CD4-positive, alpha-beta T cell (primary cell): Measurements from ENCODE around the gene DRD3. TPM values are rescaled to one million over a fixed set of nuclear protein-coding genes. Genes with fewer than 3 reads are reported as not detected.

Source experiments
- ATAC-seq: fragments of 200-7000 bp; cut with Tn5 transposase; one replicate; pipeline ENCODE4 v1.10.0; 2022; ENCODE audit warnings: mild to moderate bottlenecking; ENCODE audit not compliant: poor library complexity
- CTCF ChIA-PET: fragments of 350-600 bp; sonication (Branson Sonifier 250); formaldehyde crosslinking; loops from one replicate; lab custom pipeline; 2021; ENCODE audit warnings: antibody characterized with exemption, inconsistent platforms; lab: Charles Lee
- POLR2A ChIA-PET: fragments of 350-600 bp; sonication (Branson Sonifier 250); formaldehyde crosslinking; loops from one replicate; lab custom pipeline; 2021; ENCODE audit warnings: antibody characterized with exemption, inconsistent platforms; lab: Charles Lee
- DNase-seq, 14 experiments: peaks; one replicate each; pipeline ENCODE4 v3.0.0-alpha.2; 2013 to 2020; ENCODE audit warnings: mixed read lengths in 2 of 14
- H3K27ac ChIP-seq, 2 donors: one replicate each; pipeline versions ENCODE4 v1.5.1 to v1.7.0; 2013; ENCODE audit warnings: low read length in 2 of 2, low read depth in 1 of 2, mild to moderate bottlenecking in 1 of 2
- H3K27me3 ChIP-seq, 2 experiments: 1 replicate in 1 of 2; 2 replicates in 1 of 2; pipeline versions ENCODE4 v1.6.1 to v1.7.0; 2013; ENCODE audit warnings: low read length in 2 of 2, control low read depth in 1 of 2, mild to moderate bottlenecking in 1 of 2, moderate library complexity in 1 of 2; ENCODE audit not compliant: insufficient read depth in 2 of 2, control insufficient read depth in 1 of 2
- H3K36me3 ChIP-seq: one replicate; pipeline ENCODE4 v1.6.1; 2013; ENCODE audit warnings: low read length, control low read depth; ENCODE audit not compliant: insufficient read depth
- H3K4me1 ChIP-seq: one replicate; pipeline ENCODE4 v1.6.1; 2013; ENCODE audit warnings: low read length, control low read depth; ENCODE audit not compliant: insufficient read depth
- H3K4me3 ChIP-seq: one replicate; pipeline ENCODE4 v1.5.1; 2013; ENCODE audit warnings: mild to moderate bottlenecking, low read length, moderate library complexity
- H3K9me3 ChIP-seq, 2 experiments: 1 replicate in 1 of 2; 2 replicates in 1 of 2; pipeline versions ENCODE4 v1.6.1 to v1.7.0; 2013; ENCODE audit warnings: low read length in 2 of 2, mild to moderate bottlenecking in 2 of 2, control low read depth in 1 of 2, moderate library complexity in 1 of 2; ENCODE audit not compliant: control insufficient read depth in 1 of 2, insufficient read depth in 1 of 2
- H3K27ac Mint-ChIP-seq: one replicate; pipeline ENCODE4 v1.8.0; 2020; ENCODE audit warnings: mixed read lengths
- H3K27me3 Mint-ChIP-seq: one replicate; pipeline ENCODE4 v1.8.0; 2021; ENCODE audit warnings: mixed read lengths
- H3K36me3 Mint-ChIP-seq: one replicate; pipeline ENCODE4 v1.8.0; 2021; ENCODE audit warnings: low read depth, mixed read lengths
- H3K4me1 Mint-ChIP-seq: one replicate; pipeline ENCODE4 v1.8.0; 2021; ENCODE audit warnings: low read depth, mixed read lengths
- H3K4me3 Mint-ChIP-seq: one replicate; pipeline ENCODE4 v1.8.0; 2020; ENCODE audit warnings: mild to moderate bottlenecking, mixed read lengths
- H3K9me3 Mint-ChIP-seq: one replicate; pipeline ENCODE4 v1.8.0; 2020; ENCODE audit warnings: mixed read lengths
- CTCF ChIP-seq: fragments of 200-600 bp; IDR thresholded peaks from one replicate; pipeline ENCODE4 v1.8.0; 2022; ENCODE audit warnings: antibody characterized with exemption, mild to moderate bottlenecking
- intact Hi-C, 2 experiments: fragments of 100-400 bp; cut with DNase I in 1 of 2; cut with micrococcal nuclease in 1 of 2; formaldehyde crosslinking; loops; one replicate each; pipeline versions ENCODE4 v1.15.1 to v1.9.0; 2023 to 2025; cut with DNase I, micrococcal nuclease
- total RNA-seq, 174 experiments: library from RNA in 2 of 174; stranded (reverse) in 2 of 174; gene quantifications; one replicate each; pipeline ENCODE4 v1.2.3 and lab custom pipeline; 2021 to 2026

Gene DRD3
- total RNA-seq, 2 experiments from 2014 or later = not detected

- intact Hi-C loops = loop anchor here (2.0 to 10.0 kb wide), 2 partner anchors 425 to 1657 kb away; no protein-coding TSS in a partner anchor
- no peaks in the 10 kb centered on the region for H3K27me3 Mint-ChIP-seq
- Histone ChIP-seq H3K27ac (no peak overlapping the region), H3K4me3 (no peak overlapping the region), H3K4me1 (peaks cover 7% of the 10 kb centered on the region), H3K27me3 (peaks cover 0 to 2% of the 10 kb centered on the region in 2 experiments), H3K36me3 (no peaks in the 10 kb centered on the region), H3K9me3 (no peaks in the 10 kb centered on the region)
- DNase-seq (no peak), ATAC-seq (no peak)
- H3K27ac Mint-ChIP-seq = no peak overlapping the region
- no peaks in the 10 kb centered on the region for H3K36me3 Mint-ChIP-seq
- ChIA-PET POLR2A (no interaction called here), CTCF (no interaction called here)
- peaks cover 5% of the 10 kb centered on the region for H3K4me1 Mint-ChIP-seq
- no peak overlapping the region for H3K4me3 Mint-ChIP-seq
- TF ChIP-seq CTCF = no peak
- H3K9me3 Mint-ChIP-seq = no peaks in the 10 kb centered on the region
Measured at GRCh38 chr3:114157321-114157720, 21.5 kb downstream of the DRD3 start.

GRCh38 chr3:114155370-114155821 is 23.5 kb downstream of the DRD3 start:
- intact Hi-C loops = loop anchor here (10.0 kb wide), 1 partner anchor 1659 kb away; no protein-coding TSS in a partner anchor
- peaks cover 7% of the 10 kb centered on the region for H3K4me1 ChIP-seq
- Mint-ChIP-seq H3K4me3 (no peak overlapping the region), H3K4me1 (peaks cover 5% of the 10 kb centered on the region), H3K27ac (no peak overlapping the region), H3K36me3 (no peaks in the 10 kb centered on the region), H3K9me3 (no peaks in the 10 kb centered on the region), H3K27me3 (no peaks in the 10 kb centered on the region)
- peaks cover 0 to 2% of the 10 kb centered on the region in 2 experiments for H3K27me3 ChIP-seq
- ATAC-seq (no peak), DNase-seq (peak in 6 of 14 experiments; percentile 3 to 49 (median 36))
- H3K27ac ChIP-seq = no peak overlapping the region
- POLR2A ChIA-PET = interaction anchor here (1.2 to 2.6 kb wide), 2 partner anchors 58 to 135 kb away, joined by 3 to 8 read pairs; no protein-coding TSS in a partner anchor
- CTCF ChIA-PET = interaction anchor here (0.6 to 4.7 kb wide), 9 partner anchors 12 to 410 kb away, joined by 3 to 25 read pairs (median 3); partner anchors contain the start of gene TIGIT
- no peaks in the 10 kb centered on the region for H3K36me3 ChIP-seq
- peak; percentile 27 for TF ChIP-seq CTCF
- no peaks in the 10 kb centered on the region for H3K9me3 ChIP-seq
- no peak overlapping the region for H3K4me3 ChIP-seq

GRCh38 chr3:114154321-114154821 is 24.5 kb downstream of the DRD3 start:
- TF ChIP-seq CTCF = no peak
- CTCF ChIA-PET = interaction anchor here (1.2 to 4.7 kb wide), 5 partner anchors 24 to 145 kb away, joined by 3 to 25 read pairs (median 4); partner anchors contain the start of gene TIGIT

More at GRCh38 chr3:114154321-114154821, 24.5 kb downstream of the DRD3 start:
- ATAC-seq (no peak), DNase-seq (no peak)
- H3K4me1 ChIP-seq = peaks cover 7% of the 10 kb centered on the region
- Mint-ChIP-seq H3K36me3 (no peaks in the 10 kb centered on the region), H3K27ac (no peak overlapping the region), H3K4me3 (no peak overlapping the region), H3K9me3 (no peaks in the 10 kb centered on the region), H3K4me1 (peaks cover 5% of the 10 kb centered on the region), H3K27me3 (no peaks in the 10 kb centered on the region)
- intact Hi-C loops = loop anchor here (5.0 to 10.0 kb wide), 2 partner anchors 417 to 1660 kb away; no protein-coding TSS in a partner anchor
- H3K27me3 ChIP-seq = no peaks in the 10 kb centered on the region
- H3K9me3 ChIP-seq = no peaks in the 10 kb centered on the region
- H3K36me3 ChIP-seq = no peaks in the 10 kb centered on the region
- no peak overlapping the region for H3K27ac ChIP-seq
- no peak overlapping the region for H3K4me3 ChIP-seq
- POLR2A ChIA-PET = interaction anchor here (1.2 to 2.6 kb wide), 2 partner anchors 59 to 136 kb away, joined by 3 to 8 read pairs; no protein-coding TSS in a partner anchor
